DMS153 (cell line): ENCODE results near the gene NLRP4.
"Not testable (repeated sequence)": the region's sequence is repeated elsewhere in the genome, so short reads cannot be mapped to it uniquely, and the experiment has no call there.

Source experiments
- DNase-seq: peaks from one replicate; lab custom pipeline; 2025; lab: John Stamatoyannopoulos, UW

Gene NLRP4

DNA sequence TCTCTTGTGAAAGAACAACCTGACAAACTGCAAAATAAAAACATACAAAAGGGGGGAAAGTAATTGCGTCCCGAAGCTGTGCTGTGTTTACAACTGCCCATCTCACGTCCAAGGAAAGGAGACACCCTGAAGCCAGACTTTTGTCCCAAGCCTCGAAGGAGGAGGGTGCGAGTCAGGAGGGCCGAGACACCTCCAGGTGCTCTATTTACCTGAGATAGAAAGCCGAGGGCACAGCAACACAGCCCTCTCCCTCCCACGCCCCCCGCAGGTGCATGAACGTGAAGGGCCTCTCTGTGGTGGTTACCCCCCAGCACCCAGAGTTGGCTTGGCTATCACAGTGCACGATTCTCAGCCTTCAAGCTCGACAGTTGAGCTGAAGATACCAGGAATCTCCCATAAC is 62.6 kb downstream of the NLRP4 start:
- no peak for DNase-seq

GRCh38 chr19:55901369-55902079 is 65.2 kb downstream of the NLRP4 start:
- no peak for DNase-seq

DNA sequence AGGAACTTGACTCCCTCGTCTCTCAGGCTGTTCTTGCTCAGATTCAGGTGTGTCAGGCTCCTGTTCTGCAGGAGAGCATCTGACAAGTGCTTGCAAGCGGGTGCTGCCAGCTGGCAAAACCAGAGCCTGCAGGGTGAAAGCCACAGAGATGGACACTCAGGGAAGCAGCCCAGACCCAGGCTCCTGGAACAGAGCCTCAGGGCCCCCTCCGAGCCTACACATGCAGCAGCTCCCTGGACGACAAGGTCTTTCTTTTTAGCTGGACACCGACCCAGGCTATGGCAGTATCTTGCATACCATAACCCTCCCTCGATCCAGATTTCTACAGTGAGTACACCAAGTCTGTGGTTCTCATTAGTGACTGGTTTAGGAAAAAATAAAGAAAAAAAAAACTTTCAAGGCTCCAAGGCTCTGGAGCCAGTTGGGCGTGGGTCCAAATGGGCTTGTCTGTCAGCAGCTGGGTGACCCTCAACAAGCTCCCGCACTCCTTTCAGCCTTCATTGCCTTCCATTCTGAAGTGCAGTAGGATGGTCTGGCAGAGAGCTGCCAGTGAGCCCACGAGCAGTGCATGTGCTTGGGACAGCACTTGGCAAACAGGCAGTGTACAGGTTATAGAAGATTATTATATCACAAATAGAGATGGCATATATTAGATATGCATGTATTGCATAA is 65.9 kb downstream of the NLRP4 start:
- no peak for DNase-seq

GRCh38 chr19:55907286-55907685 is 70.9 kb downstream of the NLRP4 start:
- DNase-seq, result no peak

DNA sequence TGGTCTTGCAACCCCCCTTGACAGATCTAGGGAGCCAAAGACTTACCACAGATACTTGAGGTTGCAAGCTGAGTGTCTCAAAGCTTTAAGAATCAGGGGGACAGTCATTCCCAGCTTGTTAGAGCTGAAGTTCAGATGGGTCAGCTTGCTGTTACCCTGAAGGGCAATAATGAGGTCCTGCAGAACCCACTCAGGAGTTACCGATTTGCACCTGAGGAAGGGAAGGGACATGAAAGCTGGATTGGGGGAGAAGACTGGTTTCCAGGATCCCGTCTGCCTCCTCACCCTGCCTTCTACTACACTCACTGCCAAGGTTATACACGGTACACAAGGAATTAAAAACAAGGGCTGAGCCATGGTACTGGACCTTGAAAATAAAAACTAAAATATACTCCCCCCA is 71.4 kb downstream of the NLRP4 start:
- no peak for DNase-seq

- DNase-seq, result no peak
Observed at GRCh38 chr19:55909801-55910200, 73.5 kb downstream of the NLRP4 start.

GRCh38 chr19:55912916-55913315 is 76.6 kb downstream of the NLRP4 start:
- no peak for DNase-seq

DNA sequence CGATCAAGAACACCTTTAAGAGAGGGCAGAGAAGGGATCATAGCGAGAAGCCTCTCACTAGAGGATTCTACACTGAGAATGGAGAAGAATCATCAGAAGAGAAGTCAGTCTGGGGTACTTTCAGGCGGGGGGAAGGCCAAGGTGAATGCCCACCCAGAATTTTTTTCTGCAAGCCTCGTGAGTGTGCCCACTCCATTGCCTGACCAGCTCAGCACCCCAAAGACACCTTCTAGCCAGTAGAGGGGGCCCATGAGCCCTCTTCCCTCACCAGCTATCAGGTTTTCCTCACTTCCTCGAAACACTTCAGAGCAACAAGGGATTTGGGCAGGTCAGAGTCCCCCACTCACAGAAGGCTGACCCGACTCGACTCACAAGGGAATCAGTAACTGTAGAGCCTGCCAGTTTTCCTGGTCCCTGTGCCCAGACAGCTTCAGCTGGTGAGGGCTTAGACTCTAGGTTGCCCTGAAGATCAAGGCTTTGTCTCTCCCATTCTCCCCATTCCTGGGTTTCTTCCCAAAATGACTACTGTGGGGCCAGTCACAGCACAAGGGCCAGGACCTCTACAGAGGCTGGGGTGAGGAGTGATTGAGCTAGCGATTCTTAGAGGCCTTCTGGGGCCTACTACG is 77.4 kb downstream of the NLRP4 start:
- no peak for DNase-seq

- DNase-seq, result no peak
Observed at GRCh38 chr19:55923556-55923955, 87.2 kb downstream of the NLRP4 start.

DNA sequence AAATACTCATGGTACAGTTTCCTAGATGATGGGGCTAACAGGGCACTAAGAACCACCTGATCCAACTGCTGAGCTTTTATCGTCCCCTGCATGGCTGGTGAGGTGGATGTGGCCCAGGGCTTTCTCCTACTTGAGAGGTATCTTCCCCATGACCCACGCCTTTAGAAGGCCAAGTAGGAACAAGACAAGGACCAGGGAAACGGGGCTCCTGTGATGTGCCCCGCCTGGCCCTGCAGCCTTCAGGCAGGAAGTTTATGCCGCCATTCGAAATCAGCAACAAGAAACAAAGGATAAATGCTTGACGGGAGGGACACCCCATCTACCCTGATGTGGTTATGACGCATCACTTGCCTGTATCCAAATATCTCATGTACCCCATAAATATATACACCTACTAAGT is 91.7 kb downstream of the NLRP4 start:
- DNase-seq, result no peak

DNA sequence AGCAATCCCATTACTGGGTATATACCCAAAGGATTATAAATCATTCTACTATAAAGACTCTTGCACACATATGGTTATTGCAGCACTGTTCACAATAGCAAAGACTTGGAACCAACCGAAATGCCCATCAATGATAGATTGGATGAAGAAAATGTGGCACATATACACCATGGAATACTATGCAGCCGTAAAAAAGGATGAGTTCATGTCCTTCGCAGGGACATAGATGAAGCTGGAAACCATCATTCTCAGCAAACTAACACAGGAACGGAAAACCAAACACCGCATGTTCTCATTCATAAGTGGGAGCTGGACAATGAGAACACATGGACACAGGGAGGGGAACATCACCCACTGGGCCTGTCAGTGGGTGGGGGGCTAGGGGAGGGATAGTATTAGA is 92.9 kb downstream of the NLRP4 start:
- DNase-seq, result not testable (repeated sequence)

DNA sequence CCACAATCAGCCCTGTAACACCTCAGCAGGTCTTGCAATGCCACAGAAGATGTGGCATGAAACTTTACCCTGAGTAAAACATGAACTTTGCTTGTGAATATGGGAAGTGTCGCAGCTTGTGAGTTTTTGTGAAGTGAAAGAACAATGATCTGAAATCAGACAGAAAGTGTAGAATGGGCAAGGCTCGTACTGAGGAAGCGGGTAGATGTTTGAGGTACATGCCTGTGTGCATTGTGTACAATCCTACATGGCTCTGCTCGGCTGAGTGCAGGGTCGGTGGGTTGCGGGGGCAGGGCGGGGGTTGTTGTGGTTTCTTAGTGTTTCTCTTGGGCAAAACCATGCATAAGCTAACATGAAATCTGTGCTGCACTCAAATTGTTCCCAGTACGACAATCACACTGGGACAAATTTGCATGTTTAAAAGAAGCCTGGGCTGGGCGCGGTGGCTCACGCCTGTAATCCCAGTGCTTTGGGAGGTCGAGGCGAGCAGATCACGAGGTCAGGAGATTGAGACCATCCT is 94.7 kb downstream of the NLRP4 start:
- no peak for DNase-seq
